Neural progenitor cell (in vitro differentiated cells): ENCODE measurements around the gene PDILT.

Experiments used
- EZH2 ChIP-seq: fragments of 200-600 bp; sonication (generic); IDR thresholded peaks from 2 replicates; pipeline ENCODE4 v1.6.1; 2017; ENCODE audit warnings: antibody characterized with exemption, mild to moderate bottlenecking, moderate library complexity
- EZH2phosphoT487 ChIP-seq: fragments of 200-600 bp; sonication (generic); IDR thresholded peaks from 2 replicates; pipeline ENCODE4 v1.6.1; 2017; ENCODE audit warnings: antibody characterized with exemption
- TF ChIP-seq, protein P1 (sequence below): fragments of 200-600 bp; sonication (generic); IDR thresholded peaks from 2 replicates; pipeline ENCODE4 v1.5.1; 2017; ENCODE audit warnings: antibody characterized with exemption, mild to moderate bottlenecking

GRCh38 chr16:20334396-20334795 lies 70.1 kb downstream of the PDILT start:
- TF ChIP-seq, protein P1, sequence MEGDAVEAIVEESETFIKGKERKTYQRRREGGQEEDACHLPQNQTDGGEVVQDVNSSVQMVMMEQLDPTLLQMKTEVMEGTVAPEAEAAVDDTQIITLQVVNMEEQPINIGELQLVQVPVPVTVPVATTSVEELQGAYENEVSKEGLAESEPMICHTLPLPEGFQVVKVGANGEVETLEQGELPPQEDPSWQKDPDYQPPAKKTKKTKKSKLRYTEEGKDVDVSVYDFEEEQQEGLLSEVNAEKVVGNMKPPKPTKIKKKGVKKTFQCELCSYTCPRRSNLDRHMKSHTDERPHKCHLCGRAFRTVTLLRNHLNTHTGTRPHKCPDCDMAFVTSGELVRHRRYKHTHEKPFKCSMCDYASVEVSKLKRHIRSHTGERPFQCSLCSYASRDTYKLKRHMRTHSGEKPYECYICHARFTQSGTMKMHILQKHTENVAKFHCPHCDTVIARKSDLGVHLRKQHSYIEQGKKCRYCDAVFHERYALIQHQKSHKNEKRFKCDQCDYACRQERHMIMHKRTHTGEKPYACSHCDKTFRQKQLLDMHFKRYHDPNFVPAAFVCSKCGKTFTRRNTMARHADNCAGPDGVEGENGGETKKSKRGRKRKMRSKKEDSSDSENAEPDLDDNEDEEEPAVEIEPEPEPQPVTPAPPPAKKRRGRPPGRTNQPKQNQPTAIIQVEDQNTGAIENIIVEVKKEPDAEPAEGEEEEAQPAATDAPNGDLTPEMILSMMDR = no peak
- TF ChIP-seq EZH2 (no peak), EZH2phosphoT487 (no peak)
